Liver (tissue), 9 donors: ENCODE results near the gene VAPA. TPM values are rescaled to one million over a fixed set of nuclear protein-coding genes. Genes with fewer than 3 reads are reported as not detected.

Experiments
- DNase-seq: peaks from one replicate; pipeline ENCODE4 v3.0.0-alpha.2; 2017; ENCODE audit warnings: low spot score
- H3K27ac ChIP-seq, 2 donors: one replicate each; pipeline ENCODE4 v1.7.0; 2013; ENCODE audit warnings: inconsistent platforms in 2 of 2, low read length in 2 of 2, control low read depth in 1 of 2, low read depth in 1 of 2, mild to moderate bottlenecking in 1 of 2
- H3K27me3 ChIP-seq, 4 donors: one replicate each; pipeline versions ENCODE4 v1.6.1 to v1.7.0; 2013; ENCODE audit warnings: low read length in 3 of 4, inconsistent platforms in 1 of 4, mild to moderate bottlenecking in 1 of 4, moderate library complexity in 1 of 4; ENCODE audit not compliant: control insufficient read depth in 4 of 4, insufficient read depth in 4 of 4
- H3K36me3 ChIP-seq, 4 donors: one replicate each; pipeline versions ENCODE4 v1.6.1 to v1.7.0; 2013; ENCODE audit warnings: low read length in 3 of 4, mild to moderate bottlenecking in 3 of 4, low read depth in 1 of 4, moderate library complexity in 1 of 4; ENCODE audit not compliant: control insufficient read depth in 4 of 4, insufficient read depth in 3 of 4
- H3K4me1 ChIP-seq, 4 donors: one replicate each; pipeline versions ENCODE4 v1.6.1 to v1.7.0; 2013; ENCODE audit warnings: low read length in 3 of 4, mild to moderate bottlenecking in 3 of 4, moderate library complexity in 1 of 4; ENCODE audit not compliant: control insufficient read depth in 4 of 4, insufficient read depth in 4 of 4
- H3K4me3 ChIP-seq, 3 donors: one replicate each; pipeline versions ENCODE4 v1.6.1 to v1.7.0; 2013; ENCODE audit warnings: low read length in 3 of 3, control low read depth in 1 of 3, low read depth in 1 of 3, mild to moderate bottlenecking in 1 of 3
- H3K9ac ChIP-seq, 2 donors: one replicate each; pipeline ENCODE4 v1.7.0; 2013; ENCODE audit warnings: low read length in 2 of 2, mild to moderate bottlenecking in 2 of 2, moderate library complexity in 2 of 2, control low read depth in 1 of 2, low read depth in 1 of 2
- H3K9me3 ChIP-seq, 4 donors: one replicate each; pipeline versions ENCODE4 v1.6.1 to v1.7.0; 2013; ENCODE audit warnings: low read length in 3 of 4; ENCODE audit not compliant: control insufficient read depth in 4 of 4
- ATF3 ChIP-seq: IDR thresholded peaks from 2 replicates; pipeline ENCODE4 v1.6.1; 2016; ENCODE audit warnings: antibody characterized with exemption
- CTCF ChIP-seq: fragments of 150-350 bp; IDR thresholded peaks from 2 replicates; pipeline ENCODE4 v1.5.1; 2017; ENCODE audit warnings: improper control_type of control experiment, low read depth, low read length; ENCODE audit not compliant: missing input control
- FOXA2 ChIP-seq: IDR thresholded peaks from 2 replicates; pipeline ENCODE4 v1.6.1; 2016; ENCODE audit warnings: antibody characterized with exemption
- HNF4G ChIP-seq: IDR thresholded peaks from 2 replicates; pipeline ENCODE4 v1.6.1; 2016; ENCODE audit warnings: antibody characterized with exemption
- JUND ChIP-seq, 2 donors: IDR thresholded peaks; 2 replicates each; pipeline ENCODE4 v1.6.1; 2016; ENCODE audit warnings: antibody characterized with exemption in 2 of 2
- NR2F2 ChIP-seq: IDR thresholded peaks from 2 replicates; pipeline ENCODE4 v1.6.1; 2016; ENCODE audit warnings: antibody characterized with exemption
- RAD21 ChIP-seq, 2 donors: IDR thresholded peaks; 2 replicates each; pipeline ENCODE4 v1.6.1; 2016; ENCODE audit warnings: antibody characterized with exemption in 2 of 2, mild to moderate bottlenecking in 2 of 2
- RXRA ChIP-seq, 2 donors: IDR thresholded peaks; 2 replicates each; pipeline ENCODE4 v1.6.1; 2017 to 2018; ENCODE audit warnings: antibody characterized with exemption in 2 of 2, mild to moderate bottlenecking in 1 of 2
- TAF1 ChIP-seq: conservative IDR thresholded peaks from 2 replicates; pipeline ENCODE4 v1.6.1; 2016; ENCODE audit warnings: antibody characterized with exemption, mild to moderate bottlenecking
- YY1 ChIP-seq: IDR thresholded peaks from 2 replicates; pipeline ENCODE4 v1.6.1; 2016; ENCODE audit warnings: antibody characterized with exemption, mild to moderate bottlenecking
- ZBTB33 ChIP-seq: IDR thresholded peaks from 2 replicates; pipeline ENCODE4 v1.6.1; 2016; ENCODE audit warnings: antibody characterized with exemption
- WGBS: extraction: QIAGEN DNeasy Blood & Tissue Kit; methylation state at CpG from one replicate; pipeline ENCODE4 v1.1.7; 2013; 5-methylcytosine and 5-hydroxymethylcytosine counted together
- polyA plus RNA-seq, 2 donors: library from polyadenylated mRNA; stranded (reverse) in 1 of 2; unstranded in 1 of 2; fragments of 200-250 nt in 1 of 2; fragments of >200 nt in 1 of 2; fragmentation: Nextera tagmentation in 1 of 2; extraction: Ambion mirVana in 1 of 2; gene quantifications; one replicate each; pipeline versions ENCODE4 v1.2.1 to v1.2.3, GENCODE V29; 2013 to 2015
- total RNA-seq, 2 donors: library from RNA; depleted of rRNA; stranded (reverse); fragments of >200 nt; gene quantifications; one replicate each; pipeline ENCODE4 v1.2.3, GENCODE V29; 2014
- donor health status: healthy.
- donor health status: healthy.
- donor health status: healthy.
- donor health status: healthy.
- donor health status: healthy.

The VAPA gene
- total and polyA plus RNA-seq, 4 donors: 80.7 to 114 (median 91.0) TPM

GRCh38 chr18:10003281-10003680, 89.5 kb downstream of the VAPA start:
- DNase-seq: no peak
- H3K27ac ChIP-seq: no peak overlapping the region
- H3K36me3 ChIP-seq: no peaks in the 10 kb centered on the region
- no peak overlapping the region for H3K9ac ChIP-seq
- no peak overlapping the region for H3K4me3 ChIP-seq
- TF ChIP-seq NR2F2 (no peak), HNF4G (no peak), RXRA (IDR thresholded peaks at IDR 0.05) (no peak), CTCF (no peak), RAD21 (IDR thresholded peaks at IDR 0.05) (no peak), ZBTB33 (no peak), TAF1 (no peak), JUND (IDR thresholded peaks at IDR 0.05) (no peak), YY1 (no peak)
- H3K27me3 ChIP-seq: no peaks in the 10 kb centered on the region
- no peaks in the 10 kb centered on the region for H3K9me3 ChIP-seq
- H3K4me1 ChIP-seq: no peaks in the 10 kb centered on the region
- 80% methylated on average over 1 of the region's 1 CpG for WGBS

GRCh38 chr18:10003866-10004265, 90.0 kb downstream of the VAPA start:
- no peaks in the 10 kb centered on the region for H3K27me3 ChIP-seq
- H3K9me3 ChIP-seq: no peaks in the 10 kb centered on the region
- no peak for DNase-seq
- H3K9ac ChIP-seq: no peak overlapping the region
- TF ChIP-seq FOXA2 (no peak), CTCF (no peak)
- no peaks in the 10 kb centered on the region for H3K36me3 ChIP-seq
- WGBS: 86% methylated on average over 7 of the region's 7 CpGs
- H3K4me1 ChIP-seq: no peaks in the 10 kb centered on the region
- no peak overlapping the region for H3K27ac ChIP-seq
- no peak overlapping the region for H3K4me3 ChIP-seq

DNA sequence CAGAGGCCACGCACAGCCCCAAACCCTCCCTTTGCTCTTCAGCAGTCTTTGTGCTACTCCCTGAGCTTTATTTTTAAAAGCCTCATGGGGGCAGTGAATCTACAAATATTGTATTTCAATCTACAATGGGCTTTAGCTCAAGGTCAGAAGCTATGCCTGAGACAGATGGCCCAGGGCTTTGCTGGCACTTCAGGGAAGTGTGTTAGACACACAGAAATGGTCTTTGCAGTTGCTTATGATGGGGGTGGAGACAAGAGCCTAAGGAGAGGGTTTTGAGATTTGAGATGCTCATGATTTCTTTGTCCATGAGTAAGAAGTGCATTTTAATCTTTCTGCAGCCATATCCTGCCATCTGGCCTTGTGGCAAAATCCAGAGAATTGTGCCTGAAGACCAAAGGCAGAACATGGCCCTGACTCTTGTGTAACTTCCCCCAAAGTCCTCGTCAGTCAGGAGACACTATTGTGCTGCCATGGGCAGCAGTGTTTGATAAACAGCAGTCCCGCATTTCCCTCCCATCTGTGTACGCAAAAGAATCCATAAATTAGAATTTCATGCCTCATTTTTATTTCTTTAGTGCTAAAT, 92.6 kb downstream of the VAPA start:
- 55% methylated on average over 4 of the region's 4 CpGs for WGBS
- no peaks in the 10 kb centered on the region for H3K36me3 ChIP-seq
- H3K4me3 ChIP-seq: no peak overlapping the region
- H3K4me1 ChIP-seq: no peaks in the 10 kb centered on the region
- no peak for DNase-seq
- TF ChIP-seq ATF3 (no peak), RAD21 (IDR thresholded peaks at IDR 0.05) (peak; percentile 38 to 49)
- H3K27me3 ChIP-seq: no peaks in the 10 kb centered on the region
- H3K9ac ChIP-seq: no peak overlapping the region
- no peak overlapping the region for H3K27ac ChIP-seq
- H3K9me3 ChIP-seq: no peaks in the 10 kb centered on the region
